ENCODE results near the gene LENG9. TPM values are rescaled to one million over a fixed set of nuclear protein-coding genes. Genes with fewer than 3 reads are reported as not detected.

LENG9 gene
- total RNA-seq, 4 donors from 2014 or later: 5.9 to 10.3 (median 9.4) TPM

DNA sequence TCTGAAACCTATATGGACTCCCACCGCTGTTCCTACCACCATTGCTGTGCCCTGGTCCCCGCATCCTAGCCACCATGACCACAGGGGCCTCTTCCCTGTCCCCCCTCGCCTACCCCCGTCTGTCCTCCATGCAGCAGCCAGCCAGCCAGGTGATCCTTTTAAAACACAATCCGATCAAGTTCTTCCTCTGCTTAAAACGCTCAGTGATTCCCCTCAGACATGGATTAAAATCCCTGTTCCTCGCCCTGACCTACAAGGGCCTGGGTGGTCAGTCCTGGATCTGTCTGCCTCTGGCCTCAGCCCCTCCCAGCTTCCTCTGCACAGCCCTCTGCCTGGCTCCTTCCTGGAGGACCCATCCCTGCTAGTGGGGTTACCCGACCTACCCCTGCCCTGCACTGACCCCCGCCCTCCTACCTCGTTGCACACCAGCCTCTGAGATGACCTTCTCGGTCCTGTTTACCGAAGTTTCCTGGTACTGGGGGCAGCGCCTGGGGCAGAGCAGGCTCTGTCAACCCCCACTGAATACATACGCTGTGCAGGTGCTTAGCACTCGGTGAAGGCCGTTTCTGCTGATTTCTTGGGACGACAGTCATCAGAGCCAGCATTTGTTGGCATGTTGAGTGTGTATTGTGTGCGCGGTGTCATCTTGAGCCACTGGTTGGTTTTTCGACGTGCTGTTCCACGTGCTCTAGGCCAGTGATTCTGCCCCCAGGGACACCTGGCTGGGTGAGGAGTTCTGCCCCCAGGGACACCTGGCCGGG lies 29.3 kb downstream of the LENG9 start:
- H3K4me1 ChIP-seq: peaks cover 0 to 64% (median 29%) of the 10 kb centered on the region in 4 donors
- DNase-seq (ENCODE audit: low spot score in 2 of 2): no peak
- H3K9me3 ChIP-seq: no peaks in the 10 kb centered on the region
- H3K36me3 ChIP-seq: peaks cover 0 to 7% (median 0%) of the 10 kb centered on the region in 3 donors
- 53 to 59% methylated on average over 23 of the region's 23 CpGs for WGBS, 2 donors
- TF ChIP-seq EP300 (IDR thresholded peaks at IDR 0.05) (no peak), POLR2A (IDR thresholded peaks at IDR 0.05) (no peak)
- TF ChIP-seq, protein P1, sequence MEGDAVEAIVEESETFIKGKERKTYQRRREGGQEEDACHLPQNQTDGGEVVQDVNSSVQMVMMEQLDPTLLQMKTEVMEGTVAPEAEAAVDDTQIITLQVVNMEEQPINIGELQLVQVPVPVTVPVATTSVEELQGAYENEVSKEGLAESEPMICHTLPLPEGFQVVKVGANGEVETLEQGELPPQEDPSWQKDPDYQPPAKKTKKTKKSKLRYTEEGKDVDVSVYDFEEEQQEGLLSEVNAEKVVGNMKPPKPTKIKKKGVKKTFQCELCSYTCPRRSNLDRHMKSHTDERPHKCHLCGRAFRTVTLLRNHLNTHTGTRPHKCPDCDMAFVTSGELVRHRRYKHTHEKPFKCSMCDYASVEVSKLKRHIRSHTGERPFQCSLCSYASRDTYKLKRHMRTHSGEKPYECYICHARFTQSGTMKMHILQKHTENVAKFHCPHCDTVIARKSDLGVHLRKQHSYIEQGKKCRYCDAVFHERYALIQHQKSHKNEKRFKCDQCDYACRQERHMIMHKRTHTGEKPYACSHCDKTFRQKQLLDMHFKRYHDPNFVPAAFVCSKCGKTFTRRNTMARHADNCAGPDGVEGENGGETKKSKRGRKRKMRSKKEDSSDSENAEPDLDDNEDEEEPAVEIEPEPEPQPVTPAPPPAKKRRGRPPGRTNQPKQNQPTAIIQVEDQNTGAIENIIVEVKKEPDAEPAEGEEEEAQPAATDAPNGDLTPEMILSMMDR (IDR thresholded peaks at IDR 0.05): no peak
- peaks cover 0 to 20% of the 10 kb centered on the region in 2 donors for H3K27me3 ChIP-seq
- H3K4me3 ChIP-seq: no peak overlapping the region
- H3K27ac ChIP-seq: no peak overlapping the region

DNA sequence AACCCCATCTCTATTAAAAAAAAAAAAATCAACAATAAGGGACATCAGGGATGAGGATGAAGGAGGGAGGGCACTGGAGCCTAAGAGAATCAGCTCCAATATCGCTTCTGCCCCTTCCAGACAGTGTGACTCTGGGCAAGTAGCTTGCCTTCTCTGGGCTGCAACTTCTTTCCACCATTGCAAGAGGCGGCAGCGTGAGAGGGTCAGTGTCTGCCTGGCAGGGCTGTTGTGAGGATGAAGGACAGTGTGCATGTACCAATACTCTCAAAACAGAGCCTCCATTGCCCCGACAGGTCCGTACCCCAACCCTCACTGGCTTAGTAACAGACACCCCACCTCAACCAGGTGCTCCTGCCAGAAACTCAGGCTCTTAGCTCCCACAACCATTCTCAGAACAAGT lies 29.9 kb downstream of the LENG9 start:
- peaks cover 0 to 7% (median 0%) of the 10 kb centered on the region in 3 donors for H3K36me3 ChIP-seq
- no peak overlapping the region for H3K4me3 ChIP-seq
- H3K9me3 ChIP-seq: no peaks in the 10 kb centered on the region
- no peak for DNase-seq (ENCODE audit: low spot score in 2 of 2)
- H3K27ac ChIP-seq: no peak overlapping the region
- TF ChIP-seq, protein P1 (IDR thresholded peaks at IDR 0.05): no peak
- no peak for TF ChIP-seq EP300 (IDR thresholded peaks at IDR 0.05)
- no peak for TF ChIP-seq POLR2A (IDR thresholded peaks at IDR 0.05)
- H3K27me3 ChIP-seq: peaks cover 0 to 25% of the 10 kb centered on the region in 2 donors
- WGBS, 2 donors: 86 to 92% methylated on average over 5 of the region's 5 CpGs
- peaks cover 0 to 64% (median 26%) of the 10 kb centered on the region in 4 donors for H3K4me1 ChIP-seq

DNA sequence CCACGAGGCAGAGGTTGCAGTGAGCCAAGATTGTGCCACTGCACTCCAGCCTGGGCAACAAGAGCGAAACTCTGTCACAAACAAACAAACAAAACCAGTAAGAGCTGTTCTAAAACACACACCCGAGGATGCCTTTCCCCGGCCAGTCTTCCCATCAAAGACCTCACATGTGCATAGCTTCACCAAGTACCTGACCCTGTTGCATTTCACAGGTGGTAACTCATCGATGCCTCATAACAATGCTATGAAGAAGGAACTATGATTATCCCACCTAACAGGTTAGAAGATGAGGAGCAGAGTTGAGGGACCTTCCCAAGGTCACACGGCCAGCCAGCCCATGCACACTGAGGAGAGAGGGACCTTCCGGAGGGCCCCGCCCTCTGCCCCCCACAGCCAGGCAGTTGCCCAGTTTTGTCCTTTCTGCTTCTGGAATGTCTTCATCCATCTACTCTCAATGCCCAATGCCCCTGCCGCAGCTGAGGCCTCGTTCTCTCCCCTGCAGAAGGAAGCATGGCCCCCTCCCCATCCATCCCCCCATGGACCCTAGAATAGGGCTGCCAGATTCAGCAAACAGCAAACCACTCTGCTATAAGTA lies 31.3 kb downstream of the LENG9 start:
- WGBS, 2 donors: 66 to 74% methylated on average over 10 of the region's 10 CpGs
- no peak overlapping the region for H3K4me3 ChIP-seq
- no peak overlapping the region for H3K27ac ChIP-seq
- H3K27me3 ChIP-seq: peaks cover 0 to 32% of the 10 kb centered on the region in 2 donors
- H3K9me3 ChIP-seq: no peaks in the 10 kb centered on the region
- H3K4me1 ChIP-seq: peaks cover 0 to 57% (median 24%) of the 10 kb centered on the region in 4 donors
- no peak for DNase-seq (ENCODE audit: low spot score in 2 of 2)
- H3K36me3 ChIP-seq: peaks cover 0 to 7% (median 0%) of the 10 kb centered on the region in 3 donors
- TF ChIP-seq, protein P1 (IDR thresholded peaks at IDR 0.05): no peak
- TF ChIP-seq EP300 (IDR thresholded peaks at IDR 0.05): no peak
- no peak for TF ChIP-seq POLR2A (IDR thresholded peaks at IDR 0.05)

DNA sequence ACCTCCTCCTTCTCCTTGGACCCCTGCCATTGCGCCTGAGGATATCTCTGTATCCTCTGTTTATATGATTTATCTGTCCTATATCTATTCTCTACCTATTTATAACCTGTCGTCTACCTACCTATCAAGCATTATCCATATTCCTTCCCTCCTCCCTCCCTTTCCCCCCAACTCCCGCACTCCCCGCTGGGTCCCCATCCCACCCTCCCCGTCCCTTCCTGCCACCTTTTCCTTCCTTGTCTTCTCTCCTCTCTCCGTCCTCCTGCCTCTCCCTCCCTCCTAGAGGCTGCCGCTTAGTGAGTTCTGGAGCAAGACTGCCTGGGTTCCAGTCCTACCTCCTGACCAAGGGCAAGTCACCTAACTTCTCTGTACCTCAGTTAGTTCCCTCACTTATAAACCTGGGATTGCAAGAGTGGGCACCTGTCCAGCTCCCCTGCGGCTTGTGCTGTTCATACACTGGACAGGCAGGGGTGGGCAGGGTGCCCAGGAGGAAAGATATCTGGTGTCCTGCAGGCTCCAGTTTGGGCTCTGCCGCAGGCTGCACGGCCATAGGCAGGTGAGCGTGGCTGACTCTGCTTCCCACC lies 32.2 kb downstream of the LENG9 start:
- WGBS, 2 donors: 42 to 51% methylated on average over 11 of the region's 11 CpGs
- H3K4me3 ChIP-seq: peak overlapping the region in 1 of 4 donors; percentile 44
- TF ChIP-seq, protein P1 (IDR thresholded peaks at IDR 0.05): peak in 1 of 5 experiments; percentile 5
- TF ChIP-seq EP300 (IDR thresholded peaks at IDR 0.05) (no peak), POLR2A (IDR thresholded peaks at IDR 0.05) (no peak)
- H3K27me3 ChIP-seq: peaks cover 0 to 38% of the 10 kb centered on the region in 2 donors
- no peak for DNase-seq (ENCODE audit: low spot score in 2 of 2)
- no peaks in the 10 kb centered on the region for H3K9me3 ChIP-seq
- H3K27ac ChIP-seq: peak overlapping the region in 1 of 4 donors; percentile 36
- peaks cover 0 to 54% (median 23%) of the 10 kb centered on the region in 4 donors for H3K4me1 ChIP-seq
- peaks cover 0 to 4% (median 0%) of the 10 kb centered on the region in 3 donors for H3K36me3 ChIP-seq

All from tibial nerve (tissue), 4 donors.